Spinal cord (tissue), 10 donors: ENCODE data around the gene CD48. TPM values are rescaled to one million over a fixed set of nuclear protein-coding genes. Genes with fewer than 3 reads are reported as not detected.

ENCODE experiments used
- DNase-seq, 6 donors: peaks; one replicate each; pipeline versions ENCODE4 v3.0.0 to v3.0.0-alpha.2; 2013 to 2015; ENCODE audit warnings: low spot score in 6 of 6, low read depth in 4 of 6
- H3K27ac ChIP-seq: one replicate; pipeline ENCODE4 v1.5.1; 2013; ENCODE audit warnings: low read depth, low read length, control low read depth
- H3K27me3 ChIP-seq: one replicate; pipeline ENCODE4 v1.6.1; 2013; ENCODE audit warnings: low read length; ENCODE audit not compliant: control insufficient read depth, insufficient read depth
- H3K36me3 ChIP-seq: one replicate; pipeline ENCODE4 v1.6.1; 2013; ENCODE audit warnings: low read length; ENCODE audit not compliant: control insufficient read depth, insufficient read depth
- H3K4me1 ChIP-seq: one replicate; pipeline ENCODE4 v1.6.1; 2013; ENCODE audit warnings: low read length; ENCODE audit not compliant: control insufficient read depth, insufficient read depth
- H3K4me3 ChIP-seq: one replicate; pipeline ENCODE4 v1.5.1; 2013; ENCODE audit warnings: low read depth, low read length, control low read depth
- H3K9me3 ChIP-seq: one replicate; pipeline ENCODE4 v1.6.1; 2013; ENCODE audit warnings: low read length; ENCODE audit not compliant: control insufficient read depth, insufficient read depth
- WGBS: methylation state at CpG from one replicate; pipeline ENCODE4 v1.1.5; 2013; ENCODE audit warnings: missing lambda C conversion rate; ENCODE audit not compliant: insufficient coverage; 5-methylcytosine and 5-hydroxymethylcytosine counted together
- polyA plus RNA-seq, 2 donors: library from polyadenylated mRNA; unstranded; fragments of 120-200 nt; gene quantifications; one replicate each; pipeline ENCODE4 v1.2.1, GENCODE V29; 2013; ENCODE audit not compliant: insufficient read length in 2 of 2
- total RNA-seq, 2 donors: library from RNA; depleted of rRNA in 1 of 2; stranded (reverse); fragments of 120-200 nt in 1 of 2; fragments of >200 nt in 1 of 2; gene quantifications; one replicate each; pipeline versions ENCODE4 v1.2.3 to v1.2.4, GENCODE V29; 2013 to 2014
- donor health status: healthy.

The CD48 gene
- total and polyA plus RNA-seq, 4 donors: 0.62 to 9.4 (median 1.1) TPM; not detected in 1

GRCh38 chr1:160743266-160743665, 31.6 kb upstream of the CD48 start:
- H3K27me3 ChIP-seq: no peaks in the 10 kb centered on the region
- no peaks in the 10 kb centered on the region for H3K4me1 ChIP-seq
- WGBS: 80% methylated on average over 1 of the region's 3 CpGs
- no peak overlapping the region for H3K27ac ChIP-seq
- no peaks in the 10 kb centered on the region for H3K9me3 ChIP-seq
- H3K36me3 ChIP-seq: no peaks in the 10 kb centered on the region
- H3K4me3 ChIP-seq: no peak overlapping the region
- DNase-seq: no peak

GRCh38 chr1:160742428-160743127, 31.0 kb upstream of the CD48 start:
- H3K4me1 ChIP-seq: no peaks in the 10 kb centered on the region
- 100% methylated on average over 4 of the region's 8 CpGs for WGBS

GRCh38 chr1:160741612-160742348, 30.2 kb upstream of the CD48 start:
- no peak overlapping the region for H3K27ac ChIP-seq
- no peaks in the 10 kb centered on the region for H3K9me3 ChIP-seq
- no peaks in the 10 kb centered on the region for H3K27me3 ChIP-seq
- 72% methylated on average over 2 of the region's 5 CpGs for WGBS
- no peaks in the 10 kb centered on the region for H3K4me1 ChIP-seq
- no peak for DNase-seq
- H3K4me3 ChIP-seq: no peak overlapping the region
- no peaks in the 10 kb centered on the region for H3K36me3 ChIP-seq

More at GRCh38 chr1:160742428-160743127, 31.0 kb upstream of the CD48 start:
- H3K9me3 ChIP-seq: no peaks in the 10 kb centered on the region
- no peaks in the 10 kb centered on the region for H3K27me3 ChIP-seq
- H3K4me3 ChIP-seq: no peak overlapping the region
- DNase-seq: no peak
- no peak overlapping the region for H3K27ac ChIP-seq
- H3K36me3 ChIP-seq: no peaks in the 10 kb centered on the region

GRCh38 chr1:160741092-160741501, 29.5 kb upstream of the CD48 start:
- Histone ChIP-seq H3K4me1 (no peaks in the 10 kb centered on the region), H3K4me3 (no peak overlapping the region), H3K27ac (no peak overlapping the region), H3K36me3 (no peaks in the 10 kb centered on the region), H3K27me3 (no peaks in the 10 kb centered on the region), H3K9me3 (no peaks in the 10 kb centered on the region)
- no peak for DNase-seq
- 100% methylated on average over 3 of the region's 4 CpGs for WGBS

- H3K36me3 ChIP-seq: no peaks in the 10 kb centered on the region
- H3K27ac ChIP-seq: no peak overlapping the region
- no peaks in the 10 kb centered on the region for H3K9me3 ChIP-seq
- 92% methylated on average over 2 of the region's 5 CpGs for WGBS
- no peak overlapping the region for H3K4me3 ChIP-seq
- no peak for DNase-seq
- H3K27me3 ChIP-seq: no peaks in the 10 kb centered on the region
- H3K4me1 ChIP-seq: no peaks in the 10 kb centered on the region
Observed at GRCh38 chr1:160740133-160740688, 28.6 kb upstream of the CD48 start.

GRCh38 chr1:160739098-160739511, 27.5 kb upstream of the CD48 start, which contains the start of gene SLAMF7:
Gene SLAMF7 (plus strand): TSS chr1:160739247. CDS start chr1:160739302, 55 bp downstream.
- Histone ChIP-seq H3K4me3 (no peak within 1 kb of the TSS), H3K36me3 (no peaks in the 10 kb centered on the region), H3K27ac (no peak within 1 kb of the TSS), H3K27me3 (no peaks in the 10 kb centered on the region), H3K4me1 (no peaks in the 10 kb centered on the region), H3K9me3 (no peaks in the 10 kb centered on the region)
- DNase-seq: no peak
- WGBS: 93% methylated on average over 2 of the region's 5 CpGs

GRCh38 chr1:160738271-160738670, 26.6 kb upstream of the CD48 start:
- Histone ChIP-seq H3K4me1 (no peaks in the 10 kb centered on the region), H3K36me3 (no peaks in the 10 kb centered on the region), H3K27me3 (no peaks in the 10 kb centered on the region), H3K9me3 (no peaks in the 10 kb centered on the region), H3K4me3 (no peak overlapping the region), H3K27ac (no peak overlapping the region)
- no CpG with 5 or more reads among the region's 2 CpGs for WGBS
- DNase-seq: no peak

- no peaks in the 10 kb centered on the region for H3K27me3 ChIP-seq
- no peaks in the 10 kb centered on the region for H3K36me3 ChIP-seq
- H3K4me3 ChIP-seq: no peak overlapping the region
- DNase-seq: no peak
- H3K9me3 ChIP-seq: no peaks in the 10 kb centered on the region
- H3K27ac ChIP-seq: no peak overlapping the region
- H3K4me1 ChIP-seq: no peaks in the 10 kb centered on the region
Observed at GRCh38 chr1:160734301-160734700, 22.7 kb upstream of the CD48 start.

- H3K4me1 ChIP-seq: no peaks in the 10 kb centered on the region
- no peak overlapping the region for H3K4me3 ChIP-seq
- DNase-seq: no peak
- no peaks in the 10 kb centered on the region for H3K27me3 ChIP-seq
- H3K36me3 ChIP-seq: no peaks in the 10 kb centered on the region
- no peak overlapping the region for H3K27ac ChIP-seq
- H3K9me3 ChIP-seq: no peaks in the 10 kb centered on the region
Observed at GRCh38 chr1:160733898-160734297, 22.3 kb upstream of the CD48 start.

- Histone ChIP-seq H3K36me3 (no peaks in the 10 kb centered on the region), H3K9me3 (no peaks in the 10 kb centered on the region), H3K27me3 (no peaks in the 10 kb centered on the region), H3K27ac (no peak overlapping the region), H3K4me3 (no peak overlapping the region), H3K4me1 (no peaks in the 10 kb centered on the region)
- no peak for DNase-seq
- WGBS: no CpG with 5 or more reads among the region's 1 CpG
Observed at GRCh38 chr1:160731990-160732389, 20.4 kb upstream of the CD48 start.
